Measurements from ENCODE around the gene MYO18A. TPM values are rescaled to one million over a fixed set of nuclear protein-coding genes. Genes with fewer than 3 reads are reported as not detected.

MYO18A gene
- total and polyA plus RNA-seq, 10 of the 15 experiments (the other 5 are each of a cell fraction or from before 2014, with no cell fraction given) = 2.9 to 66.0 (median 24.5) TPM

GRCh38 chr17:29155227-29155965 lies 24.8 kb downstream of the MYO18A start (continued):
- TF ChIP-seq RBBP5 (conservative IDR thresholded peaks at IDR 0.05) = no peak
- no peak for TF ChIP-seq FOXM1 (IDR thresholded peaks at IDR 0.05; ENCODE audit: low read depth, low read length)
- TF ChIP-seq MLLT1 (IDR thresholded peaks at IDR 0.05) = 0 out of 2 replicates have a peak, but pooled peaks have one; percentile 22
- TF ChIP-seq RCOR1 (conservative IDR thresholded peaks at IDR 0.05; ENCODE audit: low read depth, low read length) = no peak
- peak; percentile 29; the same call in 1 of the 2 replicates for TF ChIP-seq MTA2 (IDR thresholded peaks at IDR 0.05; ENCODE audit: low read depth)
- TF ChIP-seq PAX8 (IDR thresholded peaks at IDR 0.05) = no peak
- no peak for TF ChIP-seq SREBF2 (IDR thresholded peaks at IDR 0.05; ENCODE audit: low read length)
- TF ChIP-seq CTCF (IDR thresholded peaks at IDR 0.05 in 2 of 3, conservative IDR thresholded peaks at IDR 0.05 in 1 of 3; ENCODE audit: control insufficient read depth in 2 of 3, extremely low read depth in 1 of 3, insufficient read depth in 1 of 3, low read depth in 3 of 3, low read length in 3 of 3) = no peak
- no peak for TF ChIP-seq SIX5 (IDR thresholded peaks at IDR 0.05; ENCODE audit: low read depth, low read length, severe bottlenecking)
- peak; percentile 34; the same call in 1 of the 2 replicates for TF ChIP-seq ZNF687 (IDR thresholded peaks at IDR 0.05)
- TF ChIP-seq SMC3 (IDR thresholded peaks at IDR 0.05; ENCODE audit: borderline replicate concordance, low read length) = no peak
- TF ChIP-seq CEBPB (IDR thresholded peaks at IDR 0.05; ENCODE audit: borderline replicate concordance in 1 of 2, low read depth in 2 of 2, low read length in 2 of 2) = no peak
- TF ChIP-seq RELA (IDR thresholded peaks at IDR 0.05; ENCODE audit: borderline replicate concordance, partially characterized antibody) = no peak
- no peak for TF ChIP-seq SIN3A (IDR thresholded peaks at IDR 0.05; ENCODE audit: low read depth, low read length)
- TF ChIP-seq ESRRA (IDR thresholded peaks at IDR 0.05; ENCODE audit: low read length) = no peak
- no peak for TF ChIP-seq PML (IDR thresholded peaks at IDR 0.05; ENCODE audit: low read length)

Measured in GM12878 (cell line).